Measurements from ENCODE around the gene NMNAT1. TPM values are rescaled to one million over a fixed set of nuclear protein-coding genes. Genes with fewer than 3 reads are reported as not detected.
A peak's percentile ranks its signal among the peaks of the same experiment; 100 is the strongest.

NMNAT1 gene
- total and polyA plus RNA-seq, 2 of the 8 experiments (the other 6 are each of a cell fraction or from before 2014, with no cell fraction given) = 2.0 to 2.5 TPM

DNA sequence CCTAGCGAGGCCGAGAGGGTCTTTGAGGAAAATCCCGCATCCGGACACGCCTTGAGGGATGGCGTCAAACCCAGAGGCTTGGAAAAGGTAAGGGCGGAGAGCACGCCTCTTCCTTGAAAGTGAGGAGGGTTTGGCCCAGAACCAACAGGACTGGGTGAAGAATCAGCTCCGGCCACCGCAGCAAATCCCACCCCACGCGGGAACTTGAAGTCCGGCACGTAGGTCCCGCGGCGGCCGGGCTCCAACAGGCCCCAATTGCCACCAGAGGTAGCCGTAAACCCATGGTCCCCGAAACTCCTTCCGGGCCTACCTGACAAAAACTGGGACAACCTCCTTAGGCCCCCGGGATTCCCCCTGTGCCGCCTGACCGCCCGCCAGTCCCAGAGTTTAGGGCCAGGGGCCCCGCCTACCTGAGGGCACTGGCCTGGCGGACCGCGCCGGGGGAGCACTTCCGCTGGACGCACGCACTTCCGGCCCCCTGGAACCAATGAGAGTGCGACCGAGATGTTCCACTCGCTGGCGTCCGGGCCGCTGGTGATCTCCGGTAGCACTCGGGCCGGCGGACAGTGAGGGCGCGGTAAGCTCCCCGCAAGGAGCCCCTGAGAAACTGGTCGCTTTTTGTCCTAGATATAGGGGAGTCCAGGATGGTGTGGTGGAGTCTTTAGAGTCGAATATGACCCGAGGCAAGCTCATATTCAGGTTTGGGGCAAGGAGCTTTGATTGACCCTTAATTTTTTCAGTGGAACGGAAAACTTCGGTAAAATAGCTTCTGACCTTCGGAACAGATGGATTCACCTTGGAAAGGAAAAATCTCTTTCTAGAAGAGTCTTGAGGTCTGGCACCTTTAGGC is at the start of gene NMNAT1, which contains the start of gene LZIC (continued):
- TF ChIP-seq, protein P1, sequence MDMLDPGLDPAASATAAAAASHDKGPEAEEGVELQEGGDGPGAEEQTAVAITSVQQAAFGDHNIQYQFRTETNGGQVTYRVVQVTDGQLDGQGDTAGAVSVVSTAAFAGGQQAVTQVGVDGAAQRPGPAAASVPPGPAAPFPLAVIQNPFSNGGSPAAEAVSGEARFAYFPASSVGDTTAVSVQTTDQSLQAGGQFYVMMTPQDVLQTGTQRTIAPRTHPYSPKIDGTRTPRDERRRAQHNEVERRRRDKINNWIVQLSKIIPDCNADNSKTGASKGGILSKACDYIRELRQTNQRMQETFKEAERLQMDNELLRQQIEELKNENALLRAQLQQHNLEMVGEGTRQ (IDR thresholded peaks at IDR 0.05; ENCODE audit: low read length) = no peak
- TF ChIP-seq TAF1 (IDR thresholded peaks at IDR 0.05; ENCODE audit: low read depth, low read length) (peak; percentile 97), CBX8 (IDR thresholded peaks at IDR 0.05; ENCODE audit: borderline replicate concordance, low read depth, low read length) (no peak), GABPA (IDR thresholded peaks at IDR 0.05; ENCODE audit: borderline replicate concordance, insufficient read depth, low read length) (peak; percentile 100), CTBP2 (IDR thresholded peaks at IDR 0.05; ENCODE audit: borderline replicate concordance, insufficient read depth, insufficient read length, low read length) (no peak), TAF7 (optimal IDR thresholded peaks at IDR 0.05; ENCODE audit: borderline replicate concordance, low read depth, low read length) (peak; percentile 89), POLR2A (IDR thresholded peaks at IDR 0.05; ENCODE audit: control extremely low read depth in 1 of 2, low read depth in 2 of 2, low read length in 2 of 2) (peak; percentile 73 to 94), NANOG (IDR thresholded peaks at IDR 0.05; ENCODE audit: insufficient read depth, low read depth, low read length, poor library complexity, severe bottlenecking) (peak; percentile 9), RFX5 (IDR thresholded peaks at IDR 0.05; ENCODE audit: borderline replicate concordance, low read depth, low read length) (no peak), TBP (IDR thresholded peaks at IDR 0.05; ENCODE audit: low read depth, low read length) (peak; percentile 95), BRCA1 (IDR thresholded peaks at IDR 0.05; ENCODE audit: low read depth, low read length) (no peak), EP300 (IDR thresholded peaks at IDR 0.05; ENCODE audit: borderline replicate concordance in 1 of 2, low read depth in 2 of 2, low read length in 2 of 2) (peak in 1 of 2 experiments; percentile 68; a peak in 1 of 3 replicates), SP2 (IDR thresholded peaks at IDR 0.05; ENCODE audit: low read length) (no peak), CEBPB (IDR thresholded peaks at IDR 0.05; ENCODE audit: low read depth, low read length) (no peak), RBBP5 (IDR thresholded peaks at IDR 0.05; ENCODE audit: borderline replicate concordance, low read depth, low read length) (peak; percentile 64; the same call in 1 of the 2 replicates), SUZ12 (IDR thresholded peaks at IDR 0.05; ENCODE audit: low read length) (no peak), CHD1 (IDR thresholded peaks at IDR 0.05; ENCODE audit: low read depth, low read length) (no peak), NRF1 (IDR thresholded peaks at IDR 0.05; ENCODE audit: low read depth, low read length) (no peak), BCL11A (IDR thresholded peaks at IDR 0.05; ENCODE audit: low read depth in 2 of 2, low read length in 2 of 2) (no peak), TCF12 (IDR thresholded peaks at IDR 0.05; ENCODE audit: low read depth, low read length) (0 out of 2 replicates have a peak, but pooled peaks have one; percentile 35), POLR2AphosphoS5 (IDR thresholded peaks at IDR 0.05; ENCODE audit: low read depth, low read length) (peak; percentile 86), SIN3A (conservative IDR thresholded peaks at IDR 0.05 in 1 of 2, IDR thresholded peaks at IDR 0.05 in 1 of 2; ENCODE audit: low read depth in 1 of 2, low read length in 2 of 2) (peak in 1 of 2 experiments; percentile 95; a peak in 2 of 4 replicates), CREB1 (IDR thresholded peaks at IDR 0.05) (peak; percentile 80)

Measured in H1 (cell line).